Fibroblast of lung (primary cell): ENCODE results near the gene SEC24C. TPM values are rescaled to one million over a fixed set of nuclear protein-coding genes. Genes with fewer than 3 reads are reported as not detected.

Experiments used
- DNase-seq, 2 donors: peaks; one replicate each; pipeline versions ENCODE4 v3.0.0 to v3.0.0-alpha.2; 2010; ENCODE audit warnings: low read depth in 2 of 2
- H2AFZ ChIP-seq: 2 replicates; pipeline ENCODE4 v1.5.1; 2012; ENCODE audit warnings: low read length, control low read depth, inconsistent platforms
- H3K27ac ChIP-seq: 2 replicates; pipeline ENCODE4 v1.5.1; 2011; ENCODE audit warnings: low read length, control low read depth; ENCODE audit not compliant: insufficient read depth
- H3K27me3 ChIP-seq: 2 replicates; pipeline ENCODE4 v1.5.1; 2011; ENCODE audit warnings: mild to moderate bottlenecking, low read length; ENCODE audit not compliant: control insufficient read depth, insufficient read depth
- H3K36me3 ChIP-seq: 2 replicates; pipeline ENCODE4 v1.5.1; 2011; ENCODE audit warnings: low read length; ENCODE audit not compliant: control insufficient read depth, insufficient read depth
- H3K4me1 ChIP-seq: 2 replicates; pipeline ENCODE4 v1.5.1; 2011; ENCODE audit warnings: low read length; ENCODE audit not compliant: control insufficient read depth, insufficient read depth; ENCODE audit errors: extremely low read depth
- H3K4me2 ChIP-seq: 2 replicates; pipeline ENCODE4 v1.5.1; 2011; ENCODE audit warnings: low read length, control low read depth; ENCODE audit not compliant: insufficient read depth; ENCODE audit errors: extremely low read depth
- H3K4me3 ChIP-seq, 4 experiments: fragments of 200-600 bp in 1 of 4; sonication (generic) in 1 of 4; replicated peaks in 1 of 4; 2 replicates each; pipeline ENCODE4 v1.5.1; 2011 to 2016; ENCODE audit warnings: low read length in 4 of 4, low read depth in 3 of 4, mild to moderate bottlenecking in 3 of 4, control low read depth in 2 of 4, inconsistent platforms in 1 of 4, mixed read lengths in 1 of 4; ENCODE audit not compliant: insufficient read depth in 1 of 4; ENCODE audit errors: control extremely low read depth in 1 of 4
- H3K79me2 ChIP-seq: 2 replicates; pipeline ENCODE4 v1.5.1; 2012; ENCODE audit warnings: mild to moderate bottlenecking, low read length, inconsistent platforms; ENCODE audit not compliant: control insufficient read depth, insufficient read depth
- H3K9ac ChIP-seq: 2 replicates; pipeline ENCODE4 v1.5.1; 2011; ENCODE audit warnings: mild to moderate bottlenecking, low read length, control low read depth; ENCODE audit not compliant: insufficient read depth
- H3K9me3 ChIP-seq: 2 replicates; pipeline ENCODE4 v1.5.1; 2012; ENCODE audit warnings: low read depth, low read length; ENCODE audit not compliant: control insufficient read depth, insufficient read depth
- H4K20me1 ChIP-seq: 2 replicates; pipeline ENCODE4 v1.5.1; 2011; ENCODE audit warnings: low read length; ENCODE audit not compliant: control insufficient read depth, insufficient read depth; ENCODE audit errors: extremely low read depth
- CTCF ChIP-seq, 2 donors: IDR thresholded peaks in 1 of 2; conservative IDR thresholded peaks in 1 of 2; 1 replicate in 1 of 2; 2 replicates in 1 of 2; pipeline ENCODE4 v1.5.1; 2011 to 2012; ENCODE audit warnings: low read length in 2 of 2, control low read depth in 1 of 2, inconsistent platforms in 1 of 2, low read depth in 1 of 2, mild to moderate bottlenecking in 1 of 2
- EZH2 ChIP-seq: IDR thresholded peaks from 2 replicates; pipeline ENCODE4 v1.5.1; 2012; ENCODE audit warnings: low read length, control low read depth, mild to moderate bottlenecking; ENCODE audit errors: missing control alignments
- polyA plus RNA-seq, 2 donors: library from polyadenylated mRNA; depleted of rRNA in 1 of 2; stranded (reverse) in 1 of 2; unstranded in 1 of 2; fragments of >200 nt; gene quantifications; 2 replicates each; pipeline ENCODE4 v1.2.1, GENCODE V29; 2011 to 2012; ENCODE audit warnings: missing spikeins in 1 of 2
- total RNA-seq: library from RNA; depleted of rRNA; stranded (reverse); fragments of >200 nt; gene quantifications from 2 replicates; pipeline ENCODE4 v1.2.1, GENCODE V29; 2014

SEC24C gene
- total and polyA plus RNA-seq, 2 donors (not counting 1 experiment from before 2014, with no cell fraction given) = 58.0 to 60.4 TPM

GRCh38 chr10:73812657-73813056 lies 68.5 kb downstream of the SEC24C start:
- Histone ChIP-seq H3K36me3 (peaks cover 11% of the 10 kb centered on the region), H3K9ac (no peak overlapping the region), H3K4me1 (peaks cover 4% of the 10 kb centered on the region), H3K9me3 (no peaks in the 10 kb centered on the region), H3K4me2 (no peak overlapping the region), H3K79me2 (peaks cover 4% of the 10 kb centered on the region), H4K20me1 (no peaks in the 10 kb centered on the region), H3K27ac (no peak overlapping the region), H3K27me3 (no peaks in the 10 kb centered on the region), H3K4me3 (no peak overlapping the region), H2AFZ (no peak overlapping the region)
- no peak for DNase-seq
- TF ChIP-seq CTCF (conservative IDR thresholded peaks at IDR 0.05 in 1 of 2, IDR thresholded peaks at IDR 0.05 in 1 of 2; ENCODE audit: low read depth in 1 of 2, low read length in 2 of 2) (no peak), EZH2 (no peak)

- Histone ChIP-seq H3K36me3 (peaks cover 8% of the 10 kb centered on the region), H3K27me3 (no peaks in the 10 kb centered on the region), H3K79me2 (peaks cover 4% of the 10 kb centered on the region), H3K9ac (no peak overlapping the region), H4K20me1 (no peaks in the 10 kb centered on the region), H2AFZ (no peak overlapping the region), H3K9me3 (no peaks in the 10 kb centered on the region), H3K4me3 (no peak overlapping the region), H3K4me2 (no peak overlapping the region), H3K27ac (no peak overlapping the region), H3K4me1 (peaks cover 4% of the 10 kb centered on the region)
- no peak for DNase-seq
- TF ChIP-seq EZH2 = no peak
- TF ChIP-seq CTCF (conservative IDR thresholded peaks at IDR 0.05 in 1 of 2, IDR thresholded peaks at IDR 0.05 in 1 of 2; ENCODE audit: low read depth in 1 of 2, low read length in 2 of 2) = no peak
Observed at GRCh38 chr10:73813333-73813732, 69.2 kb downstream of the SEC24C start.

GRCh38 chr10:73814276-73814895 lies 70.2 kb downstream of the SEC24C start:
- DNase-seq = no peak
- no peak overlapping the region for H2AFZ ChIP-seq
- peaks cover 4% of the 10 kb centered on the region for H3K79me2 ChIP-seq

More at GRCh38 chr10:73814276-73814895, 70.2 kb downstream of the SEC24C start:
- H3K4me1 ChIP-seq = peaks cover 4% of the 10 kb centered on the region
- no peak overlapping the region for H3K4me2 ChIP-seq
- no peaks in the 10 kb centered on the region for H3K9me3 ChIP-seq
- no peaks in the 10 kb centered on the region for H3K27me3 ChIP-seq
- TF ChIP-seq CTCF (conservative IDR thresholded peaks at IDR 0.05 in 1 of 2, IDR thresholded peaks at IDR 0.05 in 1 of 2; ENCODE audit: low read depth in 1 of 2, low read length in 2 of 2) (no peak), EZH2 (no peak)
- no peak overlapping the region for H3K4me3 ChIP-seq
- H3K9ac ChIP-seq = no peak overlapping the region
- peaks cover 9% of the 10 kb centered on the region for H3K36me3 ChIP-seq
- H4K20me1 ChIP-seq = no peaks in the 10 kb centered on the region
- H3K27ac ChIP-seq = no peak overlapping the region
